Transverse colon (tissue), 3 donors: ENCODE results near the gene TLE3.

Experiments used
- POLR2A ChIP-seq: fragments of 450-650 bp; IDR thresholded peaks from one replicate; pipeline ENCODE4 v1.6.1; 2016; ENCODE audit warnings: antibody characterized with exemption, mild to moderate bottlenecking, moderate library complexity
- TF ChIP-seq, protein P1 (sequence below), 5 experiments: fragments of 200-600 bp in 3 of 5; fragments of 450-650 bp in 2 of 5; sonication (generic) in 3 of 5; IDR thresholded peaks; 1 replicate in 2 of 5; 2 replicates in 3 of 5; pipeline ENCODE4 v1.5.1; 2016 to 2017; ENCODE audit warnings: antibody characterized with exemption in 5 of 5, inconsistent platforms in 3 of 5, mild to moderate bottlenecking in 2 of 5, moderate library complexity in 1 of 5

DNA sequence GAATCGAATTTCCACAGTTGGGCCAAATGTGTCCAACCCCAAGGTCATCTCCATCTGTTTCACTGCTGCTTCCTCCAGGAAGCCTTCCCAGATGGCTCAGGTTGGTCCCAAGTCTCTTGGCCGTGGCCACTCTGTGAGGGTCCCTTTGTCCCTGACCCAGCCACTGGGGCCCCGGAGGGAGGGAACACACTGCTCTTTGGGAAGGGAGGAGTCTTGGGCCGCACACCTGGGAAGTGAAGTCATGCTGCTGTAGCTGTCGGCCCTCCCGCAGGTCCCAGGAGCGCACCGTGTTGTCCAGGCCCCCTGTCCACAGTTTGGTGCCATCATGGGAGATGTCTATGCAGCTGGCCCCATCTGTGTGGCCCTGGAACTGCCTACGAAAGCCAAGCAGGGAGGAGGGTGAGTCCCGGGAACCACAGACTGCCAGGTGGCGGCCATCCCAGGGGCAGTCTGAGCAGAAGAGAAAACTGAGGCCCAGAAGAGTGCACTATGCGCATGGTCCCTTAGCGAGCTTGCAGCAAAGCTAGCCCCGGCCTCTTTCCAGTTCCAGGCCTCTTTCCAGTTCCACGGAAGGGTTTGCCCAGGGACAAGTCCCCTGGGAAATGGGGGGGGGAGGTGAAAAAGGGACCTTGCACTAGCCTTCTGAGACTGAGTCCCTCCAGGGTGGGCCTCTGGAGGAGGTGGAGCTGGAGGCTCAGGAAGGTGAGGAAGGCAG is 44.6 kb downstream of the TLE3 start:
- TF ChIP-seq, protein P1, sequence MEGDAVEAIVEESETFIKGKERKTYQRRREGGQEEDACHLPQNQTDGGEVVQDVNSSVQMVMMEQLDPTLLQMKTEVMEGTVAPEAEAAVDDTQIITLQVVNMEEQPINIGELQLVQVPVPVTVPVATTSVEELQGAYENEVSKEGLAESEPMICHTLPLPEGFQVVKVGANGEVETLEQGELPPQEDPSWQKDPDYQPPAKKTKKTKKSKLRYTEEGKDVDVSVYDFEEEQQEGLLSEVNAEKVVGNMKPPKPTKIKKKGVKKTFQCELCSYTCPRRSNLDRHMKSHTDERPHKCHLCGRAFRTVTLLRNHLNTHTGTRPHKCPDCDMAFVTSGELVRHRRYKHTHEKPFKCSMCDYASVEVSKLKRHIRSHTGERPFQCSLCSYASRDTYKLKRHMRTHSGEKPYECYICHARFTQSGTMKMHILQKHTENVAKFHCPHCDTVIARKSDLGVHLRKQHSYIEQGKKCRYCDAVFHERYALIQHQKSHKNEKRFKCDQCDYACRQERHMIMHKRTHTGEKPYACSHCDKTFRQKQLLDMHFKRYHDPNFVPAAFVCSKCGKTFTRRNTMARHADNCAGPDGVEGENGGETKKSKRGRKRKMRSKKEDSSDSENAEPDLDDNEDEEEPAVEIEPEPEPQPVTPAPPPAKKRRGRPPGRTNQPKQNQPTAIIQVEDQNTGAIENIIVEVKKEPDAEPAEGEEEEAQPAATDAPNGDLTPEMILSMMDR (IDR thresholded peaks at IDR 0.05): no peak
- TF ChIP-seq POLR2A: no peak
